GM21737 (cell line): Measurements from ENCODE around the gene GAL3ST1.
"Not testable (repeated sequence)": the region's sequence is repeated elsewhere in the genome, so short reads cannot be mapped to it uniquely, and the experiment has no call there.

Experiments used
- ATAC-seq: cut with Tn5 transposase; IDR thresholded peaks from one replicate; pipeline ENCODE4 v1.9.1; 2021; ENCODE audit warnings: mild to moderate bottlenecking, moderate library complexity; ENCODE audit not compliant: unreplicated experiment

GAL3ST1 gene

DNA sequence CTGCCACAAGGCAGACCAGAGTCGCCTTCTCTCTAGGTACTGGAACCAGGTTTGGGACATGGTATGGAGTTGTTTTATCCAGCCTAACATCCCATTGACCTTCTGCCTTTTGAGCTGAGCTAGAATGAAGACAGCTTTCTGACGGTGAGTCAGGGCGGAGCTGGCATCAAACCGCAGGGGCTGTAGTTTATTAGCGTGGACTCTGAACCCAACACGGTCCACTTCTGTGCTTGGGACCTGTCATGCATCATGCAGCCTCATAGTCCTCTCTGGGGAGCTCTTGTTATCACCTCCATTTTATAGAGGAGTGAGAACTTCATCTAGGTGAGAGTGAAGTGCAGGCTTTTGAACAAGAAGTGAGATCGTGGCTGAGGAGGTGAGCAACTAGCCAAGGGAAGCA, 8.3 kb downstream of the GAL3ST1 start:
- no peak for ATAC-seq

DNA sequence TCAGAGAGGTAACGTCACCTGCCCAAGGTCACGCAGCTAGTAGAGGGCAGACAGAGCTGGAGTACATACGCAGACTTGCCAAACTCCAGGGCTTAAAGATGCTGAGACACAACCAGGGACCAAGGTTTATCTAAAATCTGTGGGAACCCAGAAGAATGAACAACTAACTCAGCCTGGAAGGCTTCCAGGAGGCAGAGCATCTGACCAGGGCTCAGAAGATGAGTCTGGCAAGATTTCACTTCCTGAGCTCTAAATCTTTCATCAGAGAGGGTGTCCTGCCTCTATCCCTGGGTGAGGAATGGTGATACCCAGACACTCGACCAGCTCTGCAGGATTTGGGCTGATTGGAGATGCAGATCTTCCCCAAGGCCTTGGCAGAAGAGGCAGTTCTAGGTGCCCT, 9.1 kb downstream of the GAL3ST1 start:
- ATAC-seq, result no peak

DNA sequence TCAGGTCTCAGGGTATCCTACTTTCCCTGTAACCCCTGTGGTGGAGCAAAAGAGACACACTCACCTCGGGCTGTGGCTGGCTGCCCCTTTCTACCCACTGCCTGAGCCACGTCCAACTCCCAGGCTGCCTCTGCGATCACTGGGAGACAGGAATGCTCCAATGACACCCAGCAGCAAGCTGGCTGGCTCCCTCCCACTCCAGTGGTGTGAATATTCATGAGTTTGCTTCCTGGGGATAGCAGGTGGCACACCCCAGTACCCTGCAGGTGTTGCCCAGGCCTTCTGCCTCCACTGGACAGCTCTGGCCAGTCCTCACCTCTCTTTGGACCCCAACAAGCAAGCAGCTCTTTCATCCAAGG, 9.7 kb downstream of the GAL3ST1 start:
- ATAC-seq, result no peak

DNA sequence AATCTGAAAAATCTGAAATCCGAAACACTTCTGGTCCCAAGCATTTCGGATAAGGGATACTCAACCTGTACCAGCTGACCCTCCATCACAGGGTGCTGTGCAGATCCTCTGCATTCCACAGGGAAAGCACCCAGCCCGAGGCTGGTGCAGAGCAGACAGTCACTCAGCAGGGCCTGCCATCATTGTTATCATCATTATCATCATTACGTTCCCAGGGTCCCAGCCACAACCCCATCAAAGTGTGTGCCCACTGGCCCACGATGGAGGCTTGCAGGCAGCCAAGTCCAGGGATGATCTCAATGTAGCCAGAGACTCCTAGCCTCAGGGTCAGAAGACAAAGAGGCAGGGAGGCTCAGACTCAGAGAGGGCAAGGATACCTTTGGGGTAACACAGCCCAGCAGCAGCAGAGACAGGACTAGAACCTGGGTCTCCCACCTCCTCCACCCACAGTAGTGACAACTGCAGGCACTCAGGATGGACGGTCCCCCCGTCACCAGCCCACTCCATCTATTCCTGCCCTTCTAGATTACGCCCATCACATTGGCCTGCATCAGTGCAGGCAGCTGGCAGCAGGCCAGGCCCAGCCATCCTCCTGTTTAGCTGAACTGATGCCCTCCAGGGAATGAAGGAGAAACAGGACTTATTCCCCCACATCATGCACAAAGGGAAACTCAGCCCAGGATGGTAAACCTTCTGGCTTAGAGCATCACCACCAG, 10.3 kb downstream of the GAL3ST1 start:
- ATAC-seq, result no peak

DNA sequence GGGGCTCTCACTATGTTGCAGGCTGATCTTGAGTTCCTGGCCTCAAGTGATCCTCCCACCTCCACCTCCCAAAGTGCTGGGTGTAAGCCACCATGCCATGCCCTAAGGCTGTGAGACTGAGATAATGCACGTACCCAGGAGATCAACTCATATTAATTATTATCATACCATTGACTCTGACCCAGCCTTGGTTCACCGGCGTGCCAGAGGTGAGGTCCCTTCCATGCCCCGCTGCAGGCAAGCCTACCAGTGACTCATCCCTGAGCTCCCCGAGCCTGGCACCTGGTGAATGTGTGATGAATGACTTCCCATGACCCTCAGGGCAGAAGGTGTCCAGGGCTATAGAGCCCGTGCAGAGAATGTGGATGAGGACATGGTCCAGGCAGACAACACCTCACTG, 12.1 kb downstream of the GAL3ST1 start:
- no peak for ATAC-seq

DNA sequence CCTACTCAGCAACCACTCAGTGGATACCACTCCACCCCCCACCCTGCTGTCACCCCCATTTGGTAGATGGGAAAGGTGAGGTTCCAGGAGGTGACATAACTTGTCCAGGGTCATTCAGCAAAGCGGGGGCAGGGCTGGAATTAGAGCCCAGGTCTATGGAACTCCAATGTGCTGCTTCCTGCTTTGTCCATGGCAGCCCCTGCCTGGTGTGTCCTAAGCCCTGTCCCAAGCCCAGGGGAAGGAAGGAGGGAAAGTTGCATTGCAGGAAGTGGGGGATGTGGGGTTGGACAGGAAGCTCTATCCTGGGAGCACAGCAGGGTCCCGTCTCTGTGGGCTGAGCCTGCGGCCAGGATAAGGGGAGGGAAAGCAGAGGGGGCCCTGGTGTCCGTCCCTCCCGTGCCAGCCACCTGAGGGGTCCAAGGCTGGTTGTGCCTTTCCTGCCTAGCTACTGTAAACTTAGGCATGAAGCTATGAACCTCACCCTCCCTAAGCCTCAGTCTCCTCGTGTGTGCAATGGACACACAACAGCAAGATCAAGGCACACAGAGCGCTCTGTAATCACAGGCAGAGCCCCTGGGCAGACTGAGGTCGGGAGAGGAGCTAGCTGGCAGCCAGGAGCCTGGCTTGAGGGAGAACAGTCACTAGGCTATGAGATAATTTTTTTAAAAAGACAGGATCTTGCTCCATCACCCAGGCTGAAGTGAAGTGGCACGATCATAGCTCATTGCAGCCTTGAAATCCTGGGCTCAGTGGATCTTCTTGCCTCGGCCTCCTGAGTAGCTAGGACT, 12.9 kb downstream of the GAL3ST1 start:
- ATAC-seq, result no peak

DNA sequence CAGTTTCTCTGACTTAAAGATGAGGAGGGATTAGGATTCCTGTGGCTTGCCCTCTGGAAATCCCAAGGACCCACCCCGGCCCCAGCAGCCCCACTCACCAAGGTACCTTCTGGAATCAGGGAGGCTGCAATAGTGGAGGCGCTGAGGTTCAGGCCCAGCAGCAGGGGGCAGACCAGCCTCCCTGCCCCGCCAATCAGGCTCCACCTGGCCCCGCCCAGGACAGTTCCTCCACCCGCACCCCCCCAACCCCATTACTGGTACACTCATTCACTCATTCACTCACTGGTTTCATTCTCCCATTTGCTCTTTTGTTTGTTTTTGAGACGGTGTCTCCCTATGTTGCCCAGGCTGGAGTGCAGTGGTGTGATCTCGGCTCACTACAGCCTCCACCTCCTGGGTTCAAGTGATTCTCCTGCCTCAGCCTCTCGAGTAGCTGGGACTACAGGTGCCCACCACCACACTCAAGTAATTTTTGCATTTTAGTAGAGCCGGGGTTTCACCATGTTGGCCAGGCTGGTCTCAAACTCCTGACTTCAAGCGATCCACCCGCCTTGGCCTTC, 13.7 kb downstream of the GAL3ST1 start:
- not testable (repeated sequence) for ATAC-seq

DNA sequence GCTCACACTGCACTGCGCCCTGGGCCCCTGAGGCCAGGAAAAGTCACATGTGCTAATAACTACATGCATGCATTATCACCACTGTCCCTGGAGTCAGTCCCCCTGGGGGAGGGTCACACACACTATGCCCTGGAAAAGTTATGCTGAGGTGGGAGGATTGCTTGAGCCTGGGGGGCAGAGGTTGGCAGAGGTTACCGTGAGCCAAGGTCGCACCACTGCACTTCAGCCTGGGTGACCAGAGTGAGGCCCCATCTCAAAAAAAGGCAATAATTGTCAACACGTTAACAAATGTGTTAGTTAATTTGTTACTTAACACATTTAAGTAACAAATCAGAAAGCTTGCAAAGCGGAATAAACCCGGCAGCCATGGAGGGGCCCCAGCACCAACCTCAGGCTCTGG, 14.6 kb downstream of the GAL3ST1 start:
- no peak for ATAC-seq

DNA sequence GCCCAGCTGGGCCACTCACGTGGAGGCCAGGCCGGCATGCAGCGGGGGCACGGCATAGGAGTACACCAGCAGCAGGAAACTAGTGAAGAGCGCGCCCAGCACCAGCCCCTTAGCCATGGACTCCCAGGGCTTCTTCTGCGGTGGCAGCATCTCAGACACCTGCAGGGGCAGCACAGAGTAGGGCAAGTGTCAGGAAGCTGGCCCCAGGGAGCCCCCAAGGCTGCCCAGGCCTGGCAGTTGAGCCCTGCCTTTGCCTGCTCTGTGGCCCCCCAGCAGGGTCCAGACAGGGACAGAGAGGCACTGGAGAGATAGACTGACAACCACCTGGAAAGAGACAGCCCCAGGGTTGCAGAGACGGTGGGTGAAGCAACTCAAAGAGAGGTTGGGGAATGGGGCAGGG, 17.2 kb downstream of the GAL3ST1 start:
- no peak for ATAC-seq

DNA sequence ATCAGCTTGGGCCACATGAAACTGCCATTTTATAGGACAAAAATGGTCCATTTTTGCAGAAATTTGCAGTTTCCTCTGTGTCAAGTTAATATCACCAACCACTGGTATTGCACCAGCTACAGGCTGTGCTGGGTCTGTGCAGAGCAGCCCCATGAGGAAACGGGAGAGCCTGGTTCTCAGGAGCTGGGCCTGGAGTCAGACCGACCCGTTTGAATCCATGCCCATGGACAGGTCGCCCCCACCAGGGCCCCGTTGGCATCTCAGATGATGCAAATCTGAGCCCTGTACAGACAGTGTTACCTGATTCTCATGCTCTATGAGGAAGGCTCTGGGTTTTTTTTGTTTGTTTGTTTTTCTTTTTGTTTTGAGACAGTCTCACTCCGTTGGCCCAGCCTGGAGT, 18.1 kb downstream of the GAL3ST1 start:
- ATAC-seq, result no peak

DNA sequence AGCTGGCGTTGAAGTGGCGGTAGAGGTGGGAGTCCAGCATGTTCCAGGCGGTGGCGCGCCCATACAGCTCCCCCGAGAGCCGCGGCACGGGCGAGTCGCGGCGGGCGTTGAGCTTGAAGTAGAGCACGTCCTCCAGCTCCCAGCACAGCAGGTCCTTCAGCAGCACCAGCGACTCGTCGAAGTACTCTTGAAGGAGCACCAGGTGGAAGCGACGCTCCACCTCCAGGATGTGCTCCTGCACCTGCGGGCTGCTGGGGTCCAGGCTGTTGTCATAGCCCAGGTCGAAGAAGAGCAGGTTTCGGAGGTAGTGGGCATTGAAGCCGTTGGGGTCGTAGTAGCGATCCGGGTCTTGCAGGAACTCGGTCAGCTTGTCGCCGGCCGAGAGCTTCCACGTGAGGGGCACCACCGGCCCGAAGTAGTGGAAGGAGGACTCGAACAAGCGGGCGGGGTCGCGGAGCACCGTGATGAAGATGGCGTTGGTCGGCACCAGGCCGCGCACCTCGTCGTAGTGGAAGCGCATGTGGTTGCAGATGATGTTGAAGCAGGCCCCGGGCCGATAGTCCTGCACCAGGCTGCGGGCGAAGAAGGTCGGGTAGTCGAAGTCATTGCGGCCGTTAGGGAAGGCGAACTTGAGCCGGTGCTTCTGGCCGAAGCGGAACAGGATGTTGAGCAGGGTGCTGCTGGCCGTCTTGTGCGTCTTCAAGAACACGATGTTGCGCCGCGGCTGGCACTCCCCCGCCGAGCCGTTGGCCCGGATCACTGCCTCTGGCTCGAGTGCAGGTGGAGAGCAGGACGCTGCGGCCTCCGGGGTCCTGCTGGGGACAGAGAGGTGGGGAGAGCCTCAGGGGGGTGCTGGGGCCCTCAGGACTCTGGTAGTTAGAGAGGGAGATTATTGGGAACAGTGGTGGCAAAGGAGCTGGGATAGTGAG, 18.9 kb downstream of the GAL3ST1 start:
- ATAC-seq, result no peak

DNA sequence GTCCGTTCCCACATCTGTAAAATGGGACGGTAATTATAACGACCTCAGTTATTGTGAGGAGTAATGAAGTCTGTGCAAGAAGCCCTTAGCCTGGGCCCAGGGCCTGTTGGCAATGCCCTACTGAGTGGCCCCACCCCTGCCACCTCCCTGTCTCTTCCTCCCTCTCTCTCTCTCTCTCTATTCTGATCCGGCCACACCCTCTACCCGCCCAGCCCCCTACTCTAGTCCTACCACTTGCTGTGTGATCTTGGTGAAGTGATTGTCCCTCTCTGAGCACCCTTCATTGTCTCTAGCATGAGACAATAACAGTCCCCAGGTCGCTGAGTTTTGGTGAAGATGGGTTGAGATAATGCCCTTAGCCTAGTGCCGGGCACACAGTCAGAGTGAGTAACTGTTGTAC, 20.5 kb downstream of the GAL3ST1 start:
- no peak for ATAC-seq

DNA sequence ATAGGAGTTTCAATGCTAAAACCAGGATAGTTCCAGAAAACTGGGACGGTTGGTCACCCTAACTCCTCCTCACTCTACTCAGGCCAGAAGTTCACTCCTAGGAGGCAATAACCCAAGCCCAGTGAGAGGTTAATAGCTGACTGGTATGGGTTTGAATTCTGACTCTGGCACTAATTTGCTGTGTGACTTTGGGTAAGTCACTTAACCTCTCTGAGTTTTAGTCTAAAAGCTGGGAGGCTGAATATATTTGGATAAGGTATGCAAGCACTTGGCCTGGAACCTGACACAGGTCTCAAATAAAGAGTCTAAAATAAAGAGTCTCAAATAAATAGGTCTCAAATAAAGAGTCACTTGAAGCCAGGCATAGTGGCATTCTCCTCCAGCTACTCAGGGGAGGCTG, 21.7 kb downstream of the GAL3ST1 start:
- ATAC-seq, result no peak

DNA sequence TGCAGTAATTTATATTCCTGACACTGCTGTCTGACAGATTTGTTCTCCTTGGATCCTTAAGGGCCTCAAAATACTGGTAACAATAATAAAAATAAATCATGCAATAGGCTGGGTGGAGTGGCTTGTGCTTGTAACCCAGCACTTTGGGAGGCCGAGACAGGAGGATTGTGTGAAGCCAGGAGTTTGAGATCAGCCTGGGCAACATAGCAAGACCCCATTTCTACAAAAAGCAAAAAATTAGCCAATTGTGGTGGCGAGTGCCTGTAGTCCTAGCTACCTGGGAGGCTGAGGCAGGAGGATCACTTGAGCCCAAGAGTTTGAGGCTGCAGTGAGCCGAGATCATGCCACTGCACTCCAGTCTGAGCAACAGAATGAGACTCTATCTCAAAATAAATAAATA, 22.7 kb downstream of the GAL3ST1 start:
- not testable (repeated sequence) for ATAC-seq

DNA sequence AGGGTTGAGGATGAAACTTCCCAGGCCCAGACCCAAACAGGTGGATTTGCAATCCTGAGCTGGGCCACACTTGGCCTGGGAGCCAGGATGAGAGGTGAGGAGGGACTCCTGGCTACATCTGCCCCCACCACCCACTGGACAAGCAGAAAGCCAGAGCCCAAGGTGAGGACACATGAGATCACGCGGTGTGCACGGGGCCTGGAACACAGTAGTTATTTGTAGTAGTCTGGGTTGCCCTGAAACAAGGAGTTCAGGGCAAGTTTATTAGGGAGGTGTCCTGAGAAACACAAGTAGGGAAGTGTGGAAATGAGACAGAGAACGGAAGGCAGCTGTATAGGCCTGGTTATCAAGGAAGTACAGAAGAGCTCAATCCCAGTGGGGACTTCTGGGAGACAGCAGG, 27.3 kb downstream of the GAL3ST1 start:
- ATAC-seq, result no peak

DNA sequence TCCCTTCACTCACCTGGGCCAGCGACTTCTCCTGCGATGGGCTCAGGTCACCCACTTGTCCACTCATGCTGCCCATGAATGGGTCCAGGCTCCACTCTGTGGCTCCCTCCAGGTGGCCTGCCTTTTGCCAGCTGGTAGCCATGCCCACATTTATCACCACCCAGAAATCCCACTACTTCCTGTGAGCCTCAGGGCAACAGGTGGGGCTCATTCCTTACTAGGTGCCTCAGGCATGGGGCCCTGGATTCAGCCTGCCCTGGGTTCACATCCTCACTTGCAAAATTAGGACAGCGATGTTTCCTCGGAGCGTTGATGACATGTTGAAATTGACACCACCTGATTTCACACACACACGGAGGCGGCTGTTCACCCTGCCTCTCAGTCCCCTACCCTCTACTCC, 27.8 kb downstream of the GAL3ST1 start, which contains the start of gene SEC14L6:
TSS of gene SEC14L6 (minus strand) at position 126 of the 400 bp plus-strand sequence. CDS start at position 67, 59 bp downstream.
- ATAC-seq, result no peak

DNA sequence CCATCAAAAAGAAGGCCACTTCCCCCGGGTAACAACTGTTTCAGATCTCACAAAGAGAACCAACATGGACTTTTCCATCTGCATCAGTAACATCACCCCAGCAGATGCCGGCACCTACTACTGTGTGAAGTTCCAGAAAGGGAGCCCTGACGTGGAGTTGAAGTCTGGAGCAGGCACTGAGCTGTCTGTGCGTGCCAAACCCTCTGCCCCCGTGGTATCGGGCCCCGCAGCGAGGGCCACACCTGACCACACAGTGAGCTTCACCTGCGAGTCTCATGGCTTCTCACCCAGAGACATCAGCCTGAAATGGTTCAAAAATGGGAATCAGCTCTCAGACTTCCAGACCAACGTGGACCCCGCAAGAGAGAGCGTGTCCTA, 31.7 kb downstream of the GAL3ST1 start:
- no peak for ATAC-seq

DNA sequence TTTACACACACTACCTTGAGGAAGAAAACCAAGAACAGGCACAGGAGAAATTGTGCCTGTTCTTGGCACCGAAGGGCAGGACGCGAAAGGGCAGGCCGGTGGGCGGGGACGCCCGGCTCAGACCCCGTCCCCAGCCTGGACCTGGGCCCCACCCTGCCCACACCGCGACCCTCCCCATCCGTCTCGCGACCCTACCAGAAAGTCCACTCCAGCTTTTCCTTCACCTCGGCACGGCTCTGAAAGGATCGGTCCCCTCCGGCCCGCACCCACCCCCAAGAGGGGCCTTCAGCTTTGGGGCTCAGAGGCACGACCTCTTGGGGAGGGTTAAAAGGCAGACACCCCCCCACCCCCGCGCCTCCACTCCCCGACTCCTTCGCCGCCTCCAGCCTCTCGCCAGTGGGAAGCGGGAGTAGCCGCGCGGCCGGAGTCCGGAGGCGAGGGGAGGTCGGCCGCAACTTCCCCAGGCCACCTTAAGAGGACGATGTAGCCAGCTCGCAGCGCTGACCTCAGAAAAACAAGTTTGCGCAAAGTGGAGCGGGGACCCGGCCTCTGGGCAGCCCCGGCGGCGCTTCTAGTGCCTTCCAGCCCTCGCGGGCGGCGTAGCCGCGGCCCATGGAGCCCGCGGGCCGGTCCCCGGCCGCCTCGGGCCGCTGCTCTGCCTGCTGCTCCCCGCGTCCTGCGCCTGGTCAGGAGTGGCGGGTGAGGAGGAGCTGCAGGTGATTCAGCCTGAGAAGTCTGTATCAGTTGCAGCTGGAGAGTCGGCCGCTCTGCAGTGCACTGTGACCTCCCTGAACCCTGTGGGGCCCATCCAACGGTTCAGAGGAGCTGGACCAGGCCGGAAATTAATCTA, 32.3 kb downstream of the GAL3ST1 start:
- ATAC-seq, result no peak

DNA sequence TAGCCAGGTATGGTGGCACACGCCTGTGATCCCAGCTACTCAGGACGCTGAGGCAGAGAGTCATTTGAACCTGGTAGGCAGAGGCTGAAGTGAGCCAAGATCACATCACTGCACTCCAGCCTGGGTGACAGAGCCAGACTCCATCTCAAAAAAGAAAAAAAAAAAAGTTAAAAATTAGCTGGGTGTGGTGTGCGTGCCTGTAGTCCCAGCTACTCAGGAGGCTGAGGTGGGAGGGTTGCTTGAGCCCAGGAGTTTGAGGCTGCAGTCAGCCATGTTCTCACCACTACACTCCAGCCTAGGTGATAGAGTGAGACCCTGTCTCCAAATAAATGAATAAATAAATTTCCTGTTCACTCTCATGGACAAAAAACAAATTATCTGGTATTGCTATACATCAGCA, 33.0 kb downstream of the GAL3ST1 start:
- not testable (repeated sequence) for ATAC-seq

DNA sequence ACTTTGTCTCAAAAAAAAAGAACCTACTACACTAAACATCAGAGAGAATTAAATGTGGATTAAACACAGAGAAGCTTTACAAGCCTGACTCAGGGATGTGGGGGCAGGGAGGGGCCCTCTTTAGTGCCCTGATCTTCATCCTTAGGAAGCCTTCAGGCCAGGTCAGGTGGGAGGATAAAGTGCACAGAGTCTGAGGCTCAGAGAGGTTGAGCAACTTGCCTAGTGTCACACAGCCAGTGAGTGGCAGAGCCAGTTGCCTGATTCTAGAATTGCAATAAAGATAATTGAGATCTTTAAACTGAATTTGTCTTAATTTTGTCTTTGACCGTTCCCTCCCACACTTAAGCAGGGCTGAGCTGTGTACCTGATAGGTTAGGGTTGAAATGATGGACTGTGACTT, 35.1 kb downstream of the GAL3ST1 start:
- ATAC-seq, result no peak
